Spleen (tissue), 11 donors: ENCODE data around the gene FYB1. TPM values are rescaled to one million over a fixed set of nuclear protein-coding genes. Genes with fewer than 3 reads are reported as not detected.

Experiments used
- DNase-seq: peaks from one replicate; pipeline ENCODE4 v3.0.0-alpha.2; 2020
- H3K27ac ChIP-seq, 8 donors: fragments of 200-600 bp; sonication (generic) in 7 of 8; 1 replicate in 4 of 8; 2 replicates in 4 of 8; pipeline versions ENCODE4 v1.5.0 to v1.8.0; 2016 to 2021; ENCODE audit warnings: inconsistent platforms in 4 of 8, mild to moderate bottlenecking in 4 of 8, moderate library complexity in 1 of 8
- H3K27me3 ChIP-seq, 7 donors: fragments of 200-600 bp; sonication (generic) in 6 of 7; replicated peaks in 1 of 7; 1 replicate in 4 of 7; 2 replicates in 3 of 7; pipeline versions ENCODE4 v1.5.0 to v1.8.0; 2016 to 2021; ENCODE audit warnings: inconsistent platforms in 3 of 7, mild to moderate bottlenecking in 1 of 7
- H3K36me3 ChIP-seq, 6 donors: fragments of 200-600 bp; sonication (generic) in 5 of 6; 1 replicate in 4 of 6; 2 replicates in 2 of 6; pipeline versions ENCODE4 v1.5.0 to v1.8.0; 2016 to 2021; ENCODE audit warnings: inconsistent platforms in 2 of 6
- H3K4me1 ChIP-seq, 6 donors: fragments of 200-600 bp; sonication (generic) in 5 of 6; 1 replicate in 3 of 6; 2 replicates in 3 of 6; pipeline versions ENCODE4 v1.5.0 to v1.8.0; 2016 to 2021; ENCODE audit warnings: inconsistent platforms in 3 of 6
- H3K4me3 ChIP-seq, 8 donors: fragments of 200-600 bp; sonication (generic) in 7 of 8; 1 replicate in 4 of 8; 2 replicates in 4 of 8; pipeline versions ENCODE4 v1.5.0 to v1.8.0; 2016 to 2021; ENCODE audit warnings: inconsistent platforms in 4 of 8, mild to moderate bottlenecking in 4 of 8, moderate library complexity in 2 of 8
- H3K9me3 ChIP-seq, 8 donors: fragments of 200-600 bp; sonication (generic) in 7 of 8; 1 replicate in 4 of 8; 2 replicates in 4 of 8; pipeline versions ENCODE4 v1.5.0 to v1.8.0; 2016 to 2021; ENCODE audit warnings: inconsistent platforms in 4 of 8
- CTCF ChIP-seq, 11 experiments: fragments of 200-600 bp in 7 of 11; fragments of 450-650 bp in 4 of 11; sonication (generic) in 4 of 11; IDR thresholded peaks in 8 of 11; conservative IDR thresholded peaks in 3 of 11; 1 replicate in 7 of 11; 2 replicates in 4 of 11; pipeline versions ENCODE4 v1.4.0 to v1.8.0; 2016 to 2021; ENCODE audit warnings: antibody characterized with exemption in 11 of 11, inconsistent platforms in 4 of 11, mild to moderate bottlenecking in 1 of 11
- POLR2A ChIP-seq, 3 donors: fragments of 450-650 bp; IDR thresholded peaks; one replicate each; pipeline ENCODE4 v1.5.1; 2017; ENCODE audit warnings: antibody characterized with exemption in 3 of 3, mild to moderate bottlenecking in 1 of 3
- POLR2AphosphoS5 ChIP-seq, 3 donors: sonication (generic); formaldehyde crosslinking; IDR thresholded peaks; one replicate each; pipeline ENCODE4 v1.5.1; 2017; ENCODE audit warnings: antibody characterized with exemption in 3 of 3
- WGBS, 5 donors: extraction: QIAGEN DNeasy Blood & Tissue Kit in 3 of 5; methylation state at CpG; one replicate each; pipeline versions ENCODE4 v1.1.5 to v1.1.7; 2013 to 2018; 5-methylcytosine and 5-hydroxymethylcytosine counted together
- intact Hi-C: fragments of 100-400 bp; cut with DNase I; formaldehyde crosslinking; loops from one replicate; pipeline ENCODE4 v1.15.0; 2023; ENCODE audit warnings: low total_unique reads
- polyA plus RNA-seq, 3 donors: library from polyadenylated mRNA; stranded (reverse); fragments of 200-250 nt; gene quantifications; one replicate each; pipeline ENCODE4 v1.2.1, GENCODE V29; 2013
- total RNA-seq, 7 donors: library from RNA; depleted of rRNA in 3 of 7; stranded (reverse); fragments of >200 nt in 3 of 7; fragmentation: NEBNext Ultra II Directional in 4 of 7; extraction: Animal tissue kit (Norgen Biotek cat#: 25700) in 4 of 7; gene quantifications; one replicate each; pipeline versions ENCODE4 v1.1.0 to v1.2.1, GENCODE V29; 2016 to 2021
- donor health status: healthy with polysubstance abuse.
- donor health status: DM: no; HTN: no; CAD: no; lungs with moderate emphysema.
- donor health status: DM: no; HTN: no; CAD: no.
- donor health status: Bipolar disorder and iron deficiency.
- donor health status: healthy.
- donor health status: DM: no; HTN: no; CAD: no.
- donor health status: DM: yes; HTN: yes; CAD: no.

FYB1 gene
- total and polyA plus RNA-seq, 10 donors, result 21.0 to 287 (median 200) TPM

GRCh38 chr5:39164529-39165402 is 54.6 kb downstream of the FYB1 start:
- DNase-seq, result no peak
- intact Hi-C loops, result no loop called here
- Histone ChIP-seq H3K36me3 (peaks cover 0 to 22% (median 0%) of the 10 kb centered on the region in 6 donors), H3K27ac (peak overlapping the region in 6 of 8 donors; percentile 5 to 68 (median 49)), H3K4me3 (peak overlapping the region in 1 of 8 donors; percentile 2), H3K4me1 (peaks cover 0 to 95% (median 33%) of the 10 kb centered on the region in 6 donors), H3K27me3 (no peaks in the 10 kb centered on the region), H3K9me3 (no peaks in the 10 kb centered on the region)
- WGBS, 5 donors, result 53 to 69% (median 58%) methylated on average over 7 of the region's 7 CpGs
- TF ChIP-seq POLR2AphosphoS5 (IDR thresholded peaks at IDR 0.05), result no peak
- no peak for TF ChIP-seq POLR2A (IDR thresholded peaks at IDR 0.05)
- TF ChIP-seq CTCF (IDR thresholded peaks at IDR 0.05 in 8 of 11, conservative IDR thresholded peaks at IDR 0.05 in 3 of 11), result no peak

DNA sequence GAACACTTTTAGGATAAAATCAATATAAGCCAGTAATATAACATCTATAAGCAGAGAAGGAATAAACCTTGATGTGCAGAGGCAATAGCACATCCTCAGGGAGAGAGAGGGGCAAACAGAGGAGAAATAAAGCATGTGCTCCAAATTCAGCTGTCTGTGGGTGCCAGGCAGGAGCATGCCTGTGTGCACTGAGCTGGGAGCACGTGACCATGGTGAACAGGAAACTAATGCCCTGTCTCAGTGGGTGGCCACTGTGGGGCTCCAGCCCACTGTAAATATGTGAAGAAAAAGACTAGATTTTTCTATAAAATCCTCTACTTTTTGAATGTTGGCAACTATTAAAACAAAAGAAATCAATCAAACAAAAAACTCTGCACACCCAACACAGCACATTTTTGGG is 55.3 kb downstream of the FYB1 start:
- intact Hi-C loops, result no loop called here
- Histone ChIP-seq H3K27ac (peak overlapping the region in 5 of 8 donors; percentile 30 to 68 (median 56)), H3K4me1 (peaks cover 0 to 97% (median 39%) of the 10 kb centered on the region in 6 donors), H3K36me3 (peaks cover 0 to 14% (median 0%) of the 10 kb centered on the region in 6 donors), H3K4me3 (peak overlapping the region in 1 of 8 donors; percentile 2), H3K9me3 (no peaks in the 10 kb centered on the region), H3K27me3 (no peaks in the 10 kb centered on the region)
- 0 to 46% (median 10%) methylated on average over 1 of the region's 1 CpG for WGBS, 5 donors
- DNase-seq, result peak; percentile 82
- TF ChIP-seq POLR2AphosphoS5 (IDR thresholded peaks at IDR 0.05) (peak in 1 of 3 donors; percentile 35), CTCF (IDR thresholded peaks at IDR 0.05 in 8 of 11, conservative IDR thresholded peaks at IDR 0.05 in 3 of 11) (no peak)

DNA sequence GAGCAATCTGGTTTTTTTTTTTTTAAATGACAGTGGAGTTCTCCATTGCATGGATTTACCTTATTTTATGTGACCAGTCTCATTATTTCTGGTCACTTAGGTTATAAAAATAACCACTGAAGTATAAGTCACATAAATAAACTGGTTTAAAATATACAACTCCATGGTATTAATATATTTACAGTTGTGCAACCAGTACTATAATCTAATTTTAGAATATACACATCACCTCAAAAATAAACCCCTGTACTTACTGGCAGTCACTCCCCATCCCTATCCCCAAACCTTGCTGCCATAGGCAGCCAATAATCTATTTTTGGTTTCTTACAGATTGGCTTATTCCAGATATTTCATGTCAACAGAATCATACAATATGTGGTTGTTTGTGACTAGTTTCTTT is 57.8 kb downstream of the FYB1 start:
- Histone ChIP-seq H3K36me3 (peaks cover 0 to 14% (median 0%) of the 10 kb centered on the region in 6 donors), H3K27me3 (no peaks in the 10 kb centered on the region), H3K4me3 (no peak overlapping the region), H3K27ac (peak overlapping the region in 1 of 8 donors; percentile 13), H3K9me3 (no peaks in the 10 kb centered on the region), H3K4me1 (peaks cover 0 to 98% (median 43%) of the 10 kb centered on the region in 6 donors)
- DNase-seq, result no peak
- intact Hi-C loops, result no loop called here
- no peak for TF ChIP-seq POLR2A (IDR thresholded peaks at IDR 0.05)

DNA sequence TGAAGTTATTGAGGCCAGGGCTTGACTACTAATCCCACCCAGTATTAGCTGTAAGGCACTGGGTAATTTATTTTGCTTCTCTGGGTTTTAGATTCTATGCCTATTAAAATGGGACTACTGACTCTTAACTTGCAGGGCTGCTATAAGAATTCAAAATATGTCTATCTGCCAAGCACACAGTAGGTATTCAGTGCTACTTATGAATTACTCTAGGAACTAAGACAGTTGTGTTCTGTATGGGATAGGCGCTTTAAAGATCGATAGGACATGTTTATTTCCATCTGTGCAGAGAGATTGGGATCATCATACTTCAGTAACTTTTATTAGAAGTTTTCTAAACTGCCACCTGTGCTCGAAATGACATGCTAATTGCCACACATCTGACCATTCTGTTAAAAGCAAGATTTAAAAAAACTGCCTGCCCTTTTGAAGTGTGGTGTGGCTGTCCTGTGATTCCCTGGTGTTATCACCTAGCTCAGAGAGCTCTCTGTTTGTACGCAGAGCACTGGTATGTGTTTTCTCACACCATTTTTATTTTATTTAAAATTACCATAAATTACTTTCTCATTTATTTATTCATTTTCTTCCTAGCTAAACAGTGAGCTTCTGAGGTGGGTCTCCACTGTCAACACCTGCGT is 58.7 kb downstream of the FYB1 start:
- Histone ChIP-seq H3K4me3 (no peak overlapping the region), H3K27ac (peak overlapping the region in 3 of 8 donors; percentile 2 to 29 (median 28)), H3K4me1 (peaks cover 0 to 100% (median 44%) of the 10 kb centered on the region in 6 donors), H3K27me3 (no peaks in the 10 kb centered on the region), H3K36me3 (peaks cover 0 to 5% (median 0%) of the 10 kb centered on the region in 6 donors), H3K9me3 (no peaks in the 10 kb centered on the region)
- no peak for TF ChIP-seq POLR2A (IDR thresholded peaks at IDR 0.05)
- no peak for DNase-seq
- WGBS, 5 donors, result 61 to 65% (median 65%) methylated on average over 5 of the region's 5 CpGs
- intact Hi-C loops, result no loop called here
